H1 (cell line): ENCODE measurements around the gene ABCA13. TPM values are rescaled to one million over a fixed set of nuclear protein-coding genes. Genes with fewer than 3 reads are reported as not detected.

Experiments
- CHD1 ChIP-seq: IDR thresholded peaks from 2 replicates; pipeline ENCODE4 v1.6.1; 2012; ENCODE audit warnings: low read depth, low read length, improper control_type of control experiment
- MAFK ChIP-seq: IDR thresholded peaks from 2 replicates; pipeline ENCODE4 v1.6.1; 2012; ENCODE audit warnings: low read depth, mild to moderate bottlenecking, improper control_type of control experiment, low read length
- NANOG ChIP-seq: IDR thresholded peaks from 2 replicates; pipeline ENCODE4 v1.6.1; 2011; ENCODE audit warnings: low read length, low read depth, mild to moderate bottlenecking, inconsistent platforms; ENCODE audit not compliant: insufficient read depth, poor library complexity, severe bottlenecking
- TAF7 ChIP-seq: optimal IDR thresholded peaks from 2 replicates; pipeline ENCODE3; 2011; ENCODE audit warnings: low read depth, mild to moderate bottlenecking, inconsistent platforms, low read length, moderate library complexity, borderline replicate concordance
- polyA plus RNA-seq, 7 experiments: library from polyadenylated mRNA; depleted of rRNA in 3 of 7; stranded (reverse) in 5 of 7; unstranded in 2 of 7; fragments of >200 nt in 5 of 7; fragments of 200-250 nt in 2 of 7; gene quantifications; 1 replicate in 5 of 7; 2 replicates in 1 of 7; 4 replicates in 1 of 7; pipeline versions ENCODE4 v1.2.1 to v1.2.3, GENCODE V29; 2011 to 2013; ENCODE audit warnings: missing spikeins in 2 of 7, mixed read lengths in 2 of 7
- total RNA-seq: library from RNA; stranded (reverse); fragmentation: NEBNext Ultra II Directional; extraction: Animal tissue kit (Norgen Biotek cat#: 25700); gene quantifications from 2 replicates; pipeline ENCODE4 v1.2.1, GENCODE V29; 2021

ABCA13 gene
- total and polyA plus RNA-seq, 2 of the 8 experiments (the other 6 are each of a cell fraction or from before 2014, with no cell fraction given), result 0.07 to 0.09 TPM

DNA sequence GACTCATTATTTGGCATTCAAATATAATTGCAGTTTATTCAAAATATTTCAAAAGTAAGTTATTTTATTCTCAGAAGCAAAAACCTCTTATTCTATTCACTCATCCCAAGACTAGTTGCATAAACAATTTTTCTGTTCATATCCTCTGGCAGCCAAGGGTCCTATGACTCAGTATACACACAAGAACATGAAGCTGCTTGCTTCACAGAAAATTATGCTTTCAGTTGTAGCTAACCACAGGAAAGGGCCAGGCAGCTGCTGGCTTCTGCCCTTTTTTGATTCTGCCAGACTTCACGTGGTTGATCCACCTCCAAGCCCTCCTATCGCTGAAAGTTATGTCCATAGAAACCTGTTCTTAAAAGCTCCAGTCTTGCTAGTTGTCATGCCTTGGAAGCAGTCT lies 108.8 kb downstream of the ABCA13 start (continued):
- TF ChIP-seq MAFK, result no peak
- no peak for TF ChIP-seq TAF7
- TF ChIP-seq NANOG, result no peak
- TF ChIP-seq CHD1, result no peak
